H9 (cell line): ENCODE measurements around the gene TMEM123. TPM values are rescaled to one million over a fixed set of nuclear protein-coding genes. Genes with fewer than 3 reads are reported as not detected.
A peak's percentile ranks its signal among the peaks of the same experiment; 100 is the strongest.

Experiments
- DNase-seq: peaks from one replicate; pipeline ENCODE4 v3.0.0-alpha.2; 2017
- H2AFZ ChIP-seq: one replicate; pipeline ENCODE4 v1.6.1; 2013; ENCODE audit warnings: mild to moderate bottlenecking, low read length, control low read depth, moderate library complexity
- H2AK5ac ChIP-seq: 2 replicates; pipeline ENCODE4 v1.6.1; 2013; ENCODE audit warnings: low read length, control low read depth, mixed read lengths; ENCODE audit not compliant: insufficient read length
- H2BK120ac ChIP-seq: one replicate; pipeline ENCODE4 v1.6.1; 2013; ENCODE audit warnings: low read depth, mild to moderate bottlenecking, low read length, control low read depth, inconsistent platforms; ENCODE audit not compliant: poor library complexity, severe bottlenecking
- H2BK12ac ChIP-seq: 2 replicates; pipeline ENCODE4 v1.6.1; 2013; ENCODE audit warnings: low read length, control low read depth, mixed read lengths, low read depth; ENCODE audit not compliant: insufficient read length
- H2BK15ac ChIP-seq: 2 replicates; pipeline ENCODE4 v1.6.1; 2013; ENCODE audit warnings: low read depth, low read length, control low read depth
- H2BK20ac ChIP-seq: one replicate; pipeline ENCODE4 v1.6.1; 2013; ENCODE audit warnings: low read depth, mild to moderate bottlenecking, low read length, control low read depth, inconsistent platforms; ENCODE audit not compliant: poor library complexity, severe bottlenecking
- H2BK5ac ChIP-seq: 2 replicates; pipeline ENCODE4 v1.6.1; 2013; ENCODE audit warnings: low read length, control low read depth, mixed read lengths; ENCODE audit not compliant: insufficient read length
- H3K14ac ChIP-seq: 2 replicates; pipeline ENCODE4 v1.6.1; 2013; ENCODE audit warnings: low read length, control low read depth; ENCODE audit not compliant: insufficient read depth
- H3K18ac ChIP-seq: 2 replicates; pipeline ENCODE4 v1.6.1; 2013; ENCODE audit warnings: low read depth, mild to moderate bottlenecking, mixed read lengths, low read length, control low read depth; ENCODE audit not compliant: insufficient read length
- H3K23ac ChIP-seq: 2 replicates; pipeline ENCODE4 v1.6.1; 2013; ENCODE audit warnings: low read length, control low read depth, mixed read lengths, low read depth; ENCODE audit not compliant: insufficient read length
- H3K23me2 ChIP-seq: 2 replicates; pipeline ENCODE4 v1.6.1; 2013; ENCODE audit warnings: low read depth, mild to moderate bottlenecking, mixed read lengths, low read length, control low read depth; ENCODE audit not compliant: insufficient read length, poor library complexity, severe bottlenecking
- H3K27ac ChIP-seq: 2 replicates; pipeline ENCODE4 v1.5.1; 2013; ENCODE audit warnings: low read length, control low read depth, mixed read lengths, low read depth; ENCODE audit not compliant: insufficient read length
- H3K27me3 ChIP-seq: 2 replicates; pipeline ENCODE4 v1.6.1; 2013; ENCODE audit warnings: low read length, control low read depth, inconsistent platforms; ENCODE audit not compliant: insufficient read depth
- H3K4ac ChIP-seq: 2 replicates; pipeline ENCODE4 v1.6.1; 2013; ENCODE audit warnings: low read depth, mild to moderate bottlenecking, control low read depth, inconsistent platforms, low read length, moderate library complexity
- H3K4me1 ChIP-seq: 2 replicates; pipeline ENCODE4 v1.6.1; 2013; ENCODE audit warnings: low read length, control low read depth, inconsistent platforms; ENCODE audit not compliant: insufficient read depth
- H3K4me2 ChIP-seq: 2 replicates; pipeline ENCODE4 v1.6.1; 2013; ENCODE audit warnings: low read length, control low read depth, mixed read lengths; ENCODE audit not compliant: insufficient read length, insufficient read depth
- H3K56ac ChIP-seq: 2 replicates; pipeline ENCODE4 v1.6.1; 2013; ENCODE audit warnings: low read depth, mild to moderate bottlenecking, mixed read lengths, low read length, control low read depth; ENCODE audit not compliant: insufficient read length
- H3K79me1 ChIP-seq: 2 replicates; pipeline ENCODE4 v1.6.1; 2013; ENCODE audit warnings: low read depth, mild to moderate bottlenecking, moderate library complexity, low read length, control low read depth, inconsistent platforms; ENCODE audit not compliant: insufficient read depth, poor library complexity, severe bottlenecking
- H3K79me2 ChIP-seq: 2 replicates; pipeline ENCODE4 v1.6.1; 2013; ENCODE audit warnings: low read length, control low read depth, inconsistent platforms; ENCODE audit not compliant: insufficient read depth
- H3K9ac ChIP-seq: 2 replicates; pipeline ENCODE4 v1.6.1; 2013; ENCODE audit warnings: low read length, control low read depth, mixed read lengths; ENCODE audit not compliant: insufficient read length; ENCODE audit errors: extremely low read depth
- H3K9me3 ChIP-seq: one replicate; pipeline ENCODE4 v1.6.1; 2013; ENCODE audit warnings: low read depth, low read length, inconsistent platforms; ENCODE audit not compliant: control insufficient read depth
- H3T11ph ChIP-seq: one replicate; pipeline ENCODE4 v1.6.1; 2013; ENCODE audit warnings: mild to moderate bottlenecking, low read length, control low read depth, inconsistent platforms
- H4K20me1 ChIP-seq: one replicate; pipeline ENCODE4 v1.6.1; 2013; ENCODE audit not compliant: control insufficient read depth, insufficient read length, insufficient read depth
- H4K5ac ChIP-seq: 2 replicates; pipeline ENCODE4 v1.6.1; 2013; ENCODE audit warnings: low read depth, mild to moderate bottlenecking, mixed read lengths, low read length, control low read depth; ENCODE audit not compliant: insufficient read length
- H4K8ac ChIP-seq: replicated peaks from 2 replicates; pipeline ENCODE4 v1.6.1; 2013; ENCODE audit warnings: low read length, control low read depth, mixed read lengths, low read depth; ENCODE audit not compliant: insufficient read length
- H4K91ac ChIP-seq: 2 replicates; pipeline ENCODE4 v1.6.1; 2013; ENCODE audit warnings: low read depth, mild to moderate bottlenecking, moderate library complexity, mixed read lengths, low read length, control low read depth; ENCODE audit not compliant: insufficient read length
- H3K27ac Mint-ChIP-seq, 3 experiments: 2 replicates in 2 of 3; 3 replicates in 1 of 3; pipeline ENCODE4 v1.8.0; 2020 to 2021; ENCODE audit warnings: mixed read lengths in 3 of 3, mild to moderate bottlenecking in 1 of 3, moderate library complexity in 1 of 3
- H3K27me3 Mint-ChIP-seq: 2 replicates; pipeline ENCODE4 v1.8.0; 2021; ENCODE audit warnings: low read depth, mild to moderate bottlenecking, moderate library complexity, mixed read lengths
- H3K36me3 Mint-ChIP-seq, 3 experiments: 2 replicates in 2 of 3; 3 replicates in 1 of 3; pipeline ENCODE4 v1.8.0; 2020 to 2021; ENCODE audit warnings: low read depth in 3 of 3, mixed read lengths in 3 of 3; ENCODE audit not compliant: insufficient read depth in 1 of 3
- H3K4me1 Mint-ChIP-seq, 2 experiments: 2 replicates each; pipeline ENCODE4 v1.8.0; 2020; ENCODE audit warnings: mixed read lengths in 2 of 2
- H3K4me3 Mint-ChIP-seq, 2 experiments: 2 replicates in 1 of 2; 3 replicates in 1 of 2; pipeline ENCODE4 v1.8.0; 2020 to 2021; ENCODE audit warnings: mild to moderate bottlenecking in 2 of 2, mixed read lengths in 2 of 2, moderate library complexity in 1 of 2
- H3K9me3 Mint-ChIP-seq, 2 experiments: 2 replicates in 1 of 2; 3 replicates in 1 of 2; pipeline ENCODE4 v1.8.0; 2020; ENCODE audit warnings: mild to moderate bottlenecking in 2 of 2, mixed read lengths in 2 of 2, moderate library complexity in 1 of 2
- CTCF ChIP-seq: fragments of 200-600 bp; sonication (generic); conservative IDR thresholded peaks from 3 replicates; pipeline ENCODE4 v1.8.0; 2021; ENCODE audit warnings: antibody characterized with exemption, mild to moderate bottlenecking
- WGBS: extraction: QIAGEN DNeasy Blood & Tissue Kit; methylation state at CpG from one replicate; pipeline ENCODE4 v1.1.7; 2013; ENCODE audit warnings: missing lambda C conversion rate, low lambda C conversion rate, mixed read lengths; ENCODE audit not compliant: insufficient read length; ENCODE audit errors: extremely low coverage; 5-methylcytosine and 5-hydroxymethylcytosine counted together
- total RNA-seq: library from RNA; stranded (reverse); gene quantifications from 2 replicates; pipeline ENCODE4 v1.2.1, GENCODE V29; 2021

TMEM123 gene
- total RNA-seq, 1 experiment from 2014 or later: 76.7 TPM

DNA sequence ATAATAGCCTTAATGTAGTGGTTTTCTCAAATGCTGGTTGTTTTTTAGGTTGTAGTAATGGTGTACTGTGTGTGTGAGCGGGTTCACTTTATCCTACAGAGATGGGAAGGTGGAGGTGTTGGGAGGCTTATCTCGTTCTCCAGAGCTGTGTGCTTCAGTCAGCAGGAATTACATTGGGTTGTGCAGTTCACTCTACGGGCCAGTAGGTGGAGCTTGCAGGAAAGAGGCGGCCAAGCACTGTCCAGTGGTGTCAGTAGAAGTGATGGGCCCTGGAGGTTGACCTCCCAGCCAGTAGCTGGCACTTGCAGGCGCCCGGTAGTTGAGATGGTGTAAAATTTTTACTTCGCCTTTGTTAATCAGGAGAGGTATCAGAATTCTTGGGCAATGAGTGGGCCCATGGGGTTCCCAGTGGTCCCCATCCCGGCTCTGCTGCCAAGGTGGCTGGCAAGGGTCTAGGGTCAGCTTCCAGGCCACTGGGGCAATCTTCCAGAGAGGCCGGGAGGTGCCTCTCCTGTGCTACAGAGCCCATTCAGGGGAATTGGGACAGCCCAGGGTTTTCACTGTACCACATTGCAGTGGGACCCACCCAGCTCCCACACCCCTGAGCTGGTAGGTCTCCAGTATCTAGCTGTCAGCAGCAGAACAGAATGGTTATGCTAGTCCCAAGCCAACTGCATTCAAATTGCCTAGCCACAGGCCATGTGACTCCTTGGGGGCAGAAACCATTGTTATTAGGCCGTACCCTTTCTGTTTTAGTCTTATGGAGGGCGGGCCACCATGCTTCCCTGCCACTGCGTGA is 61.7 kb downstream of the TMEM123 start:
- no peak overlapping the region for H3T11ph ChIP-seq
- no peaks in the 10 kb centered on the region for H3K23me2 ChIP-seq
- H2BK5ac ChIP-seq: no peak overlapping the region
- no peak overlapping the region for H3K4ac ChIP-seq
- DNase-seq: peak; percentile 81
- peak overlapping the region in 1 of 3 experiments; percentile 71; a peak in 2 of 7 replicates for H3K27ac Mint-ChIP-seq
- no peaks in the 10 kb centered on the region for H3K27me3 Mint-ChIP-seq
- no peak overlapping the region for H2BK20ac ChIP-seq
- no peaks in the 10 kb centered on the region for H3K79me1 ChIP-seq
- no peak overlapping the region for H2BK15ac ChIP-seq
- H2BK12ac ChIP-seq: no peak overlapping the region
- WGBS: no CpG with 5 or more reads among the region's 12 CpGs
- no peak overlapping the region for H3K56ac ChIP-seq
- no peak overlapping the region for H3K27ac ChIP-seq
- H3K4me1 ChIP-seq: no peaks in the 10 kb centered on the region
- no peak overlapping the region for H3K18ac ChIP-seq
- H3K9me3 Mint-ChIP-seq: no peaks in the 10 kb centered on the region; a peak in 1 of 5 replicates
- no peak overlapping the region for H3K4me3 Mint-ChIP-seq
- TF ChIP-seq CTCF: peak; percentile 89
- no peak overlapping the region for H4K91ac ChIP-seq
- H3K4me1 Mint-ChIP-seq: peaks cover 0 to 6% of the 10 kb centered on the region in 2 experiments; a peak in 2 of 4 replicates
- H3K9me3 ChIP-seq: no peaks in the 10 kb centered on the region
- no peaks in the 10 kb centered on the region for H4K20me1 ChIP-seq
- H3K4me2 ChIP-seq: no peak overlapping the region
- H3K9ac ChIP-seq: no peak overlapping the region
- no peak overlapping the region for H4K5ac ChIP-seq
- no peaks in the 10 kb centered on the region for H3K27me3 ChIP-seq
- no peak overlapping the region for H2AFZ ChIP-seq
- no peak overlapping the region for H4K8ac ChIP-seq
- no peak overlapping the region for H3K14ac ChIP-seq
- H3K36me3 Mint-ChIP-seq: peaks cover under 1 to 22% (median 15%) of the 10 kb centered on the region in 3 experiments; a peak in 4 of 7 replicates
- H3K23ac ChIP-seq: no peak overlapping the region
- no peak overlapping the region for H2AK5ac ChIP-seq
- H2BK120ac ChIP-seq: no peak overlapping the region
- no peaks in the 10 kb centered on the region for H3K79me2 ChIP-seq
